ENCODE results near the gene NUDT3. TPM values are rescaled to one million over a fixed set of nuclear protein-coding genes. Genes with fewer than 3 reads are reported as not detected.

The NUDT3 gene
- total and polyA plus RNA-seq, 9 of the 15 experiments (the other 6 are each of a cell fraction or from before 2014, with no cell fraction given), result 5.4 to 81.2 (median 56.4) TPM

DNA sequence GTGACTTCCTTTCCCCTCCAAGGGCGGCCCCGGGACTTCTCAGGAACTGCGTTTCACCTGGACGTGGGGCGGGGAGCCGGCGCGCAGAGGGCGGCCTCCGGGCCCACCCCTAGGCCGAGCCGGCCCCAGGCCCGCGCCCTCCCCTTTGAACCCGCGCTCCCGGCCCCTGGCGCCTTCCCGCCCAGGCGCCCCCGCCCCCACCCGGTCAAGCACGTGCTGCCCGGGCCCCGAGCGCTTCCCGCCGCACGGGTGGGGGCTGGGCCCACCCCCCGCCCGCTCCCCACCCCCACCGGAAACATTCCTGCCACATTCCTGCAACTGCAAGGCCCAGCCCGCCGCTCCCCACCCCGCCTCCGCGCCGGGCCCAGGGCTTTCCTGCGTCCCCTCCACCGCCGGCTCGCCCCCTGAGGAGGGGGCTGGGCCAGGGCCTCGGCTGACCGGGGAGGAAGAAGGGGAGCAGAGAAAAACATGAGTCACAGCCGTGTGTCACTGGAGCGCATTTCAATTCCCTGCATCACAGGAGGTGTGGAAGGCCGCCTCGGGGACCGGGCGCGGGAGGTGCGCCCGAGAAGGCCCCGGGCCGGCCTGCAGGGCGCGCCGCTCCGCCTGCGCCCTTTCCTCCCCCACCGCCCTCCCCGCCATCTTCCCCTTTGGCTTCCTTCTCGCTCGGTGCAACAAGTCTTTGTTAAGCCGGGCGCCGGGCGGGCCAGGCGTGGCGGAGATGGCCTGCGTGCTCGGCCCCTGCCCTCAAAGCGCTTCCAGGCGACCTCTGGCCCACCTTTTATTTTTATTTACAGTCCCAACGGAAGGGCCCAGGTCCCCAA lies 156.9 kb downstream of the NUDT3 start (continued):
- TF ChIP-seq L3MBTL2 (IDR thresholded peaks at IDR 0.05), result peak; percentile 82
- no peak for TF ChIP-seq KDM4B (IDR thresholded peaks at IDR 0.05; ENCODE audit: borderline replicate concordance in 2 of 2, low read depth in 1 of 2)
- 0 out of 2 replicates have a peak, but pooled peaks have one; percentile 73 for TF ChIP-seq HBP1 (CRISPR knock-in tag; IDR thresholded peaks at IDR 0.05)
- TF ChIP-seq, protein P1, sequence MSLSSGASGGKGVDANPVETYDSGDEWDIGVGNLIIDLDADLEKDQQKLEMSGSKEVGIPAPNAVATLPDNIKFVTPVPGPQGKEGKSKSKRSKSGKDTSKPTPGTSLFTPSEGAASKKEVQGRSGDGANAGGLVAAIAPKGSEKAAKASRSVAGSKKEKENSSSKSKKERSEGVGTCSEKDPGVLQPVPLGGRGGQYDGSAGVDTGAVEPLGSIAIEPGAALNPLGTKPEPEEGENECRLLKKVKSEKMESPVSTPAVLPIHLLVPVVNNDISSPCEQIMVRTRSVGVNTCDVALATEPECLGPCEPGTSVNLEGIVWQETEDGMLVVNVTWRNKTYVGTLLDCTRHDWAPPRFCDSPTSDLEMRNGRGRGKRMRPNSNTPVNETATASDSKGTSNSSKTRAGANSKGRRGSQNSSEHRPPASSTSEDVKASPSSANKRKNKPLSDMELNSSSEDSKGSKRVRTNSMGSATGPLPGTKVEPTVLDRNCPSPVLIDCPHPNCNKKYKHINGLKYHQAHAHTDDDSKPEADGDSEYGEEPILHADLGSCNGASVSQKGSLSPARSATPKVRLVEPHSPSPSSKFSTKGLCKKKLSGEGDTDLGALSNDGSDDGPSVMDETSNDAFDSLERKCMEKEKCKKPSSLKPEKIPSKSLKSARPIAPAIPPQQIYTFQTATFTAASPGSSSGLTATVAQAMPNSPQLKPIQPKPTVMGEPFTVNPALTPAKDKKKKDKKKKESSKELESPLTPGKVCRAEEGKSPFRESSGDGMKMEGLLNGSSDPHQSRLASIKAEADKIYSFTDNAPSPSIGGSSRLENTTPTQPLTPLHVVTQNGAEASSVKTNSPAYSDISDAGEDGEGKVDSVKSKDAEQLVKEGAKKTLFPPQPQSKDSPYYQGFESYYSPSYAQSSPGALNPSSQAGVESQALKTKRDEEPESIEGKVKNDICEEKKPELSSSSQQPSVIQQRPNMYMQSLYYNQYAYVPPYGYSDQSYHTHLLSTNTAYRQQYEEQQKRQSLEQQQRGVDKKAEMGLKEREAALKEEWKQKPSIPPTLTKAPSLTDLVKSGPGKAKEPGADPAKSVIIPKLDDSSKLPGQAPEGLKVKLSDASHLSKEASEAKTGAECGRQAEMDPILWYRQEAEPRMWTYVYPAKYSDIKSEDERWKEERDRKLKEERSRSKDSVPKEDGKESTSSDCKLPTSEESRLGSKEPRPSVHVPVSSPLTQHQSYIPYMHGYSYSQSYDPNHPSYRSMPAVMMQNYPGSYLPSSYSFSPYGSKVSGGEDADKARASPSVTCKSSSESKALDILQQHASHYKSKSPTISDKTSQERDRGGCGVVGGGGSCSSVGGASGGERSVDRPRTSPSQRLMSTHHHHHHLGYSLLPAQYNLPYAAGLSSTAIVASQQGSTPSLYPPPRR (CRISPR knock-in tag; IDR thresholded peaks at IDR 0.05; ENCODE audit: borderline replicate concordance), result no peak
- no peak for TF ChIP-seq ADNP (tag; IDR thresholded peaks at IDR 0.05)
- no peak for TF ChIP-seq ZNF217 (CRISPR knock-in tag; IDR thresholded peaks at IDR 0.05)
- 0 out of 2 replicates have a peak, but pooled peaks have one; percentile 32 for TF ChIP-seq TEAD4 (IDR thresholded peaks at IDR 0.05; ENCODE audit: low read length)
- TF ChIP-seq TEAD4 (CRISPR knock-in tag; IDR thresholded peaks at IDR 0.05; ENCODE audit: borderline replicate concordance), result no peak
- TF ChIP-seq PCBP2 (IDR thresholded peaks at IDR 0.05; ENCODE audit: low read depth, low read length, poor library complexity, severe bottlenecking), result peak; percentile 95
- no peak for TF ChIP-seq NFATC3 (IDR thresholded peaks at IDR 0.05)
- TF ChIP-seq, protein P2, sequence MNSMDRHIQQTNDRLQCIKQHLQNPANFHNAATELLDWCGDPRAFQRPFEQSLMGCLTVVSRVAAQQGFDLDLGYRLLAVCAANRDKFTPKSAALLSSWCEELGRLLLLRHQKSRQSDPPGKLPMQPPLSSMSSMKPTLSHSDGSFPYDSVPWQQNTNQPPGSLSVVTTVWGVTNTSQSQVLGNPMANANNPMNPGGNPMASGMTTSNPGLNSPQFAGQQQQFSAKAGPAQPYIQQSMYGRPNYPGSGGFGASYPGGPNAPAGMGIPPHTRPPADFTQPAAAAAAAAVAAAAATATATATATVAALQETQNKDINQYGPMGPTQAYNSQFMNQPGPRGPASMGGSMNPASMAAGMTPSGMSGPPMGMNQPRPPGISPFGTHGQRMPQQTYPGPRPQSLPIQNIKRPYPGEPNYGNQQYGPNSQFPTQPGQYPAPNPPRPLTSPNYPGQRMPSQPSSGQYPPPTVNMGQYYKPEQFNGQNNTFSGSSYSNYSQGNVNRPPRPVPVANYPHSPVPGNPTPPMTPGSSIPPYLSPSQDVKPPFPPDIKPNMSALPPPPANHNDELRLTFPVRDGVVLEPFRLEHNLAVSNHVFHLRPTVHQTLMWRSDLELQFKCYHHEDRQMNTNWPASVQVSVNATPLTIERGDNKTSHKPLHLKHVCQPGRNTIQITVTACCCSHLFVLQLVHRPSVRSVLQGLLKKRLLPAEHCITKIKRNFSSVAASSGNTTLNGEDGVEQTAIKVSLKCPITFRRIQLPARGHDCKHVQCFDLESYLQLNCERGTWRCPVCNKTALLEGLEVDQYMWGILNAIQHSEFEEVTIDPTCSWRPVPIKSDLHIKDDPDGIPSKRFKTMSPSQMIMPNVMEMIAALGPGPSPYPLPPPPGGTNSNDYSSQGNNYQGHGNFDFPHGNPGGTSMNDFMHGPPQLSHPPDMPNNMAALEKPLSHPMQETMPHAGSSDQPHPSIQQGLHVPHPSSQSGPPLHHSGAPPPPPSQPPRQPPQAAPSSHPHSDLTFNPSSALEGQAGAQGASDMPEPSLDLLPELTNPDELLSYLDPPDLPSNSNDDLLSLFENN (IDR thresholded peaks at IDR 0.05; ENCODE audit: low read depth in 2 of 2, low read length in 2 of 2), result peak in 1 of 2 experiments; percentile 56; a peak in 1 of 4 replicates
- TF ChIP-seq FUS (optimal IDR thresholded peaks at IDR 0.05; ENCODE audit: low read depth, low read length), result peak; percentile 45
- no peak for TF ChIP-seq ARID2 (IDR thresholded peaks at IDR 0.05)
- TF ChIP-seq, protein P3, sequence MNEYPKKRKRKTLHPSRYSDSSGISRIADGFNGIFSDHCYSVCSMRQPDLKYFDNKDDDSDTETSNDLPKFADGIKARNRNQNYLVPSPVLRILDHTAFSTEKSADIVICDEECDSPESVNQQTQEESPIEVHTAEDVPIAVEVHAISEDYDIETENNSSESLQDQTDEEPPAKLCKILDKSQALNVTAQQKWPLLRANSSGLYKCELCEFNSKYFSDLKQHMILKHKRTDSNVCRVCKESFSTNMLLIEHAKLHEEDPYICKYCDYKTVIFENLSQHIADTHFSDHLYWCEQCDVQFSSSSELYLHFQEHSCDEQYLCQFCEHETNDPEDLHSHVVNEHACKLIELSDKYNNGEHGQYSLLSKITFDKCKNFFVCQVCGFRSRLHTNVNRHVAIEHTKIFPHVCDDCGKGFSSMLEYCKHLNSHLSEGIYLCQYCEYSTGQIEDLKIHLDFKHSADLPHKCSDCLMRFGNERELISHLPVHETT (CRISPR knock-in tag; conservative IDR thresholded peaks at IDR 0.05 in 1 of 2, IDR thresholded peaks at IDR 0.05 in 1 of 2), result peak in 1 of 2 experiments; percentile 71; a peak in 2 of 4 replicates
- peak; percentile 83 for TF ChIP-seq ZNF316 (IDR thresholded peaks at IDR 0.05)
